ENCODE results near the gene LAMP1. TPM values are rescaled to one million over a fixed set of nuclear protein-coding genes. Genes with fewer than 3 reads are reported as not detected.

LAMP1 gene
- total RNA-seq, 6 experiments from 2014 or later, result 215 to 255 (median 247) TPM

DNA sequence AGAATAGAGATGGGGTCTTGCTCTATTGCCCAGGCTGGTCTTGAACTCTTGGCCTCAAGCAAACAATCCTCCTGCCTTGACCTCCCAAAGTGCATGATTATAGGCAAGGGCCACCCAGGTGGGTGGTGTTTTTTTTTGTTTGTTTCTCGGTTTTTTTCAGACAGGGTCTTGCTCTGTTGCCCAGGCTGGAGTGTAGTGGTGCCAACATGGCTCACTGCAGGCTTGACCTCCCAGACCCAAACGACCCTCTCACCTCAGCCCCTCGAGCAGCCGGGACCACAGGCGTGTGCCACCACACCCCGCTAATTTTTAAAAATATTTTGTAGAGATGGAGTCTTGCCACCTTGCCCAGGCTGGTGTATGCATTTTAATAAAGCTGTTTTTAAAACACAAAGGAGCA is 52.0 kb downstream of the LAMP1 start:
- no peaks in the 10 kb centered on the region for H3K4me1 Mint-ChIP-seq (ENCODE audit: low read depth)
- TF ChIP-seq CTCF (IDR thresholded peaks at IDR 0.05), result no peak
- DNase-seq, result no peak
- H3K4me3 Mint-ChIP-seq, result no peak overlapping the region
- H3K27me3 Mint-ChIP-seq (ENCODE audit: insufficient read depth), result peaks cover 12% of the 10 kb centered on the region
- no peak overlapping the region for H3K27ac Mint-ChIP-seq
- H3K36me3 Mint-ChIP-seq (ENCODE audit: low read depth), result peaks cover 8% of the 10 kb centered on the region
- peaks cover 17% of the 10 kb centered on the region for H3K9me3 Mint-ChIP-seq

- H3K4me1 Mint-ChIP-seq (ENCODE audit: low read depth), result no peaks in the 10 kb centered on the region
- H3K4me3 Mint-ChIP-seq, result no peak overlapping the region
- no peak for TF ChIP-seq CTCF (IDR thresholded peaks at IDR 0.05)
- H3K36me3 Mint-ChIP-seq (ENCODE audit: low read depth), result peaks cover 8% of the 10 kb centered on the region
- peaks cover 17% of the 10 kb centered on the region for H3K9me3 Mint-ChIP-seq
- peaks cover 12% of the 10 kb centered on the region for H3K27me3 Mint-ChIP-seq (ENCODE audit: insufficient read depth)
- H3K27ac Mint-ChIP-seq, result no peak overlapping the region
- DNase-seq, result no peak
Observed at GRCh38 chr13:113349491-113349890, 52.5 kb downstream of the LAMP1 start.

DNA sequence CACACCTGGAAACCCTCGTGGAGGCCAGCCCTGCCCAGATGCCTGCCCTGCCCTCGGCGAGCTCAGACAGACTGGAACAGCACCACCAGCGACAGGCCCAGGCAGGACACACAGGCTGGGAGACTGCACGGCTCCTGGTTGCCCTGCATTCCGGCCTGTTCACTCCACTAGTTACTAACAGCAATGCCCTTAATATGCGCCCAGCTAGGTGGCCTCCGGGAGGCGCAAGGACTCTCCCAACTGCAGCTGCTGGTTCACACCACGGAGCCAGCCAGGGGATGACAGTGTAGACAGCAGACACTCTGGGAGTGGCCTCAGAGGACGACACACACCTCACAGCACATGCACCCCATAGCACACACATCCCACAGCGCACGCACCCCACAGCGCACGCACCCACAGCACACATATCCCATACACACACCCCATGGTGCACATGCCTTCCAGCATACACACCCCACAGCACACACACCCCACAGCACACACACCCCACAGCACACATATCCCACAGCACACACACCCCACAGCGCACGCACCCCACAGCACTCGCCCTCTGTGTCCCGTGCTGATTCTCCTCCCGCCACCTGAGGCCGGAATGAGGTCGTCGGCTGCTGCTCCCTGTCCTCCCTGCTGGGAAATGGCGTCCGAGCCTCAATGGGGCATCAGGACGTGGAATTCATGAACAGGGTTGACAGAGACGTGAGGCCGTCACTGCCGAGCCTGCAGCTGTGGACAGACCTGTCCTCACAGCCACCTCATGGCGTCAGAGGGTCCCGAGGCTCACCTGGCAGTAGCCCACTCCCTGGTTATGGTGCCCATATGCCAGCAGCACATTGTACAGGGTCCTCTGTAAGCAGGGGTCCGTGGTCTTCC is 53.3 kb downstream of the LAMP1 start:
- peaks cover 12% of the 10 kb centered on the region for H3K9me3 Mint-ChIP-seq
- TF ChIP-seq CTCF (IDR thresholded peaks at IDR 0.05), result no peak; the same call in 1 of the 2 replicates
- H3K4me1 Mint-ChIP-seq (ENCODE audit: low read depth), result no peaks in the 10 kb centered on the region
- no peak for DNase-seq
- no peak overlapping the region for H3K27ac Mint-ChIP-seq
- H3K36me3 Mint-ChIP-seq (ENCODE audit: low read depth), result peaks cover 6% of the 10 kb centered on the region
- no peak overlapping the region for H3K4me3 Mint-ChIP-seq
- peaks cover 12% of the 10 kb centered on the region for H3K27me3 Mint-ChIP-seq (ENCODE audit: insufficient read depth)

DNA sequence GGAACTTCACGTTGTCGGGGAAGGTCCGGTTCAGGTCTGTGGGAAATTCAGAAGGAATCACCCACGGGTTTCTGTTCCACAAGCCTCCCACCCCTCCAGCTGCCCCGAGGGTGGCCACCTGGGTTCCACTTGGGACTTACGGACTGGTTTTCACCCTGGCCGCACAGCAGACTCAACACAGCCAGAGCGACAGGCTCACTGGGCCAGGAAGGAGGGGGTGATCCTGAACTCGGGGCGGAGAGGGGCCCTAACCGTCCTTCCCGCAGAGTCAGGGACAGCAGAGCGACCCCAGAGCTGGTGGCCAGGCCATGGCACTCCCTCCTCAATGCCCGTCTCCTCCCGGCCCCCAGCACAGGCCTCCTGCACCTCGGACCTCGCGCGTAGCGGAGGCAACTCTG is 53.9 kb downstream of the LAMP1 start:
- TF ChIP-seq CTCF (IDR thresholded peaks at IDR 0.05), result no peak
- H3K4me3 Mint-ChIP-seq, result no peak overlapping the region
- H3K4me1 Mint-ChIP-seq (ENCODE audit: low read depth), result no peaks in the 10 kb centered on the region
- DNase-seq, result no peak
- peaks cover 12% of the 10 kb centered on the region for H3K27me3 Mint-ChIP-seq (ENCODE audit: insufficient read depth)
- no peak overlapping the region for H3K27ac Mint-ChIP-seq
- no peaks in the 10 kb centered on the region; the same call in 1 of the 2 replicates for H3K36me3 Mint-ChIP-seq (ENCODE audit: low read depth)
- peaks cover 6% of the 10 kb centered on the region for H3K9me3 Mint-ChIP-seq

DNA sequence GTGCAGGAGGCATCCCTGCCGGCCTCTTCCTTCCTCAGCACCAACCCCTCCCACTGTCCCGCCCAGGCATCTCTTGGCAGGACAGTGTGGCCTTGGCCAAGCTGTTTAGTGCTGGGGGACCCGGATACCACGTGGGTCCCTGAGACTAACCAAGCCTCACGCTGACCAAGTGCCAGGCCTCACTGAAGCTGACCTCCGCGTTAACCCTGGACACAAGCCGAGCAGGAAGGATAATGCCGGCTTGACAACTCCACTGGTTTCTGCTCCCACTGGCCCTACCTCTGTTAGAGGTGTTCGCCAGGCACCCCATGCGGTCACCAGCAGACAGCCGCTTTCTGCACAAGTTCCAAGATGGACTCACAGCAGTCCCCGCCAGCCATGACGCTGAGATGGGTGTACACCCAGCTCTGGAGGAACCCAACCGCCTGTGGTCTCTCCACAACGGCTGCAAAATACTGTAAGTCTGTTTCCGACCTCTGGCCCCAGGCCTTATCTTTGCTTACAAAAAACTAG is 54.5 kb downstream of the LAMP1 start:
- Mint-ChIP-seq H3K4me1 (ENCODE audit: low read depth) (no peaks in the 10 kb centered on the region), H3K36me3 (ENCODE audit: low read depth) (no peaks in the 10 kb centered on the region), H3K27me3 (ENCODE audit: insufficient read depth) (peaks cover 12% of the 10 kb centered on the region), H3K4me3 (no peak overlapping the region), H3K27ac (no peak overlapping the region), H3K9me3 (peaks cover 6% of the 10 kb centered on the region)
- no peak for DNase-seq
- TF ChIP-seq CTCF (IDR thresholded peaks at IDR 0.05), result no peak

All from HFFc6 (cell line).